HG02870 (cell line): ENCODE measurements around the gene FLYWCH2.
"Not testable (repeated sequence)": the region's sequence is repeated elsewhere in the genome, so short reads cannot be mapped to it uniquely, and the experiment has no call there.

Experiments used
- ATAC-seq: cut with Tn5 transposase; IDR thresholded peaks from one replicate; pipeline ENCODE4 v1.9.1; 2021; ENCODE audit warnings: mild to moderate bottlenecking, moderate library complexity; ENCODE audit not compliant: unreplicated experiment

Gene FLYWCH2

GRCh38 chr16:2912330-2913199 lies 29.6 kb downstream of the FLYWCH2 start:
- ATAC-seq, result peak; percentile 20

GRCh38 chr16:2913603-2914002 lies 30.6 kb downstream of the FLYWCH2 start:
- ATAC-seq, result no peak

DNA sequence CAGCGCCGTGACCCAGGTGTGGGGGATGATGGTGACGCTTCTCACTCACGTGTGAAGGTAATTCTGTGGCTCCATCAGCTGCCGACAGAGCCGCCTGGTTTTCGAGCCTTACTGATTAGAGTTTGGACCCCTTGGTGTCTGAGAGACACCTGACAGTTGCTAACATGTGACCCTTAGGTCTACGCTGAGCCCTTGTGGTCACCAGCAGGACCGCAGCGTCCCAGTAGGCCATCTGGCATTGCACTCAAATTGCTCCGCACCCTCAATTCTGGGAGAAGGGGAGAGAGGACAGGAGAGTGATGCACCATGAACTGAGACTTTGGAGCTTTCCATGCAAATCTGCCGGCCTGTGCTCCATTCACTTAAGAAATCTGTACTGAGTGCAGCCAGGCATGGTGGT lies 31.2 kb downstream of the FLYWCH2 start:
- no peak for ATAC-seq

- no peak for ATAC-seq
These were observed 32.3 kb downstream of the FLYWCH2 start for GRCh38 chr16:2915196-2915929.

GRCh38 chr16:2919511-2920255 lies 36.7 kb downstream of the FLYWCH2 start:
- ATAC-seq, result no peak

DNA sequence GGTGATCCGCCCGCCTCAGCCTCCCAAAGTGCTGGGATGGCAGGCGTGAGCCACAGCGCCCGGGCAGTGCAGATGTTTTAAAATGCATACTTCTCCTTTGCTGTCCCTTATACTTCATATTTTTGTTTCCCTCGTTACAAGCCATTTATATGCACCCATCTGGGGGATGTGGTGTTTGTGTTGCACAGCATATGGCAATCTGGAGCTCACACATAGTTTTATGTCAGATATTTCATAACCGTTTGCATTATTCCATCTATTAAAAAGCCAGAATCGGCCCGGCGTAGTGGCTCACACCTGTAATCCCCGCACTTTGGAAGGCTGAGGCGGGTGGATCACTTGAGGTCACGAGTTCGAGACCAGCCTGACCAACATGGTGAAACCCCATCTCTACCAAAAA lies 40.5 kb downstream of the FLYWCH2 start:
- ATAC-seq, result no peak

- no peak for ATAC-seq
These were observed 42.1 kb downstream of the FLYWCH2 start for GRCh38 chr16:2924901-2925755.

DNA sequence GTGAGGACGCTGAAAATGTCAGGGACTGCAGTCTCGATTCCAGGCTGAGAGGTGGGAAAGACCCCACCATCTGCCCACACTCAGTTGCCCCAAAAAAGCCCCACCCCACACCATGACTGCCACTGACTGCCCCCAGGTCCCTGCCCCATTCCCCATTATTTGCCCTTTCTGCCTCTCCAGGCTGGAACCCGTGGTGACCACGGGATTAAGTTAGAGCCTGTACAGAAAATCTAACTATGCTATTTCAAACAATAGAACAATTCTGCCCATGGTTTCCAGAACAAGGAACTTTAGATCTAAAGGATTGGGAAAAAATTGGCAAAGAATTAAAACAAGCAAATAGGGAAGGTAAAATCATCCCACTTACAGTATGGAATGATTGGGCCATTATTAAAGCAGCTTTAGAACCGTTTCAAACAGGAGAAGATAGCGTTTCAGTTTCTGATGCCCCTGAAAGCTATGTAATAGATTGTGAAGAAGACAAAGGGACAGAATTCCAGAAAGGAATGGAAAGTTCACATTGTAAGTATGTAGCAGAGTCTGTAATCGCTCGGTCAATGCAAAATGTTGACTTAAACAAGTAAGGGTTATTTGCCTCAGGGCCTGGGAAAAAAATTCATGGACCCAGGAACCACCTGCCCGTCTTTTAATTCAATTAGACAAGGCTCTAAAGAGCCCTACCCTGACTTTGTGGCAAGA lies 43.1 kb downstream of the FLYWCH2 start:
- no peak for ATAC-seq

GRCh38 chr16:2926650-2926999 lies 43.6 kb downstream of the FLYWCH2 start:
- ATAC-seq, result no peak

- no peak for ATAC-seq
These were observed 44.1 kb downstream of the FLYWCH2 start for GRCh38 chr16:2927010-2927646.

DNA sequence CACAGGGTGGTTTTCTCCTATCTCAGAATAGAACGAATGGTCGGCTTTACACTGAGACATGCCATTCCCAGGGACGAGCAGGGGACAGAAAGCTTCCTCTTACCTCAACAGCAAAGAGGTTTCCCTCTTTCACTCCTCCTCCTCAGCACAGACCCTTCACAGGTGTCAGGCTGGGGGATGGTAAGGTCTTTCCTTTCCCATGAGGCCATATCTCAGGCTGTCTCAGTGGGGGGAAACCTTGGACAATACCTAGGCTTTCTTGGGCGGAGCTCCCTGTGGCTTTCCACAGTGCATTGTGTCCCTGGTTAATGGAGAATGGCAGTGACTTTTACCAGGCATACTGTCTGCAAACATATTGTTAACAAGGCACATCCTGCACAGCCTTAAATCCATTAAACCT lies 45.1 kb downstream of the FLYWCH2 start:
- ATAC-seq, result not testable (repeated sequence)

- no peak for ATAC-seq
These were observed 45.8 kb downstream of the FLYWCH2 start for GRCh38 chr16:2928796-2929195.

GRCh38 chr16:2929693-2930092 lies 46.7 kb downstream of the FLYWCH2 start:
- no peak for ATAC-seq

- ATAC-seq, result no peak
These were observed 47.2 kb downstream of the FLYWCH2 start for GRCh38 chr16:2930236-2930635.

GRCh38 chr16:2931231-2931914 lies 48.4 kb downstream of the FLYWCH2 start:
- not testable (repeated sequence) for ATAC-seq

DNA sequence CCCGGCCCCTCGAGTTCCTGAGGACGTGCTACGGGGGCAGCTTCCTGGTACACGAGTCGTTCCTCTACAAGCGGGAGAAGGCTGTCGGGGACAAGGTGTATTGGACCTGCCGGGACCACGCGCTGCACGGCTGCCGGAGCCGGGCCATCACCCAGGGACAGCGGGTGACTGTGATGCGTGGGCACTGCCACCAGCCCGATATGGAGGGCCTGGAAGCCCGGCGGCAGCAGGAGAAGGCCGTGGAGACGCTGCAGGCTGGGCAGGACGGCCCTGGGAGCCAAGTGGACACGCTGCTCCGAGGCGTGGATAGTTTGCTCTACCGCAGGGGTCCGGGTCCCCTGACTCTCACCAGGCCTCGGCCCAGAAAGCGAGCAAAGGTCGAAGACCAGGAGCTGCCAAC lies 50.1 kb downstream of the FLYWCH2 start:
- ATAC-seq, result no peak

GRCh38 chr16:2933701-2934100 lies 50.7 kb downstream of the FLYWCH2 start:
- no peak for ATAC-seq

- no peak for ATAC-seq
These were observed 51.4 kb downstream of the FLYWCH2 start for GRCh38 chr16:2934450-2934849.

DNA sequence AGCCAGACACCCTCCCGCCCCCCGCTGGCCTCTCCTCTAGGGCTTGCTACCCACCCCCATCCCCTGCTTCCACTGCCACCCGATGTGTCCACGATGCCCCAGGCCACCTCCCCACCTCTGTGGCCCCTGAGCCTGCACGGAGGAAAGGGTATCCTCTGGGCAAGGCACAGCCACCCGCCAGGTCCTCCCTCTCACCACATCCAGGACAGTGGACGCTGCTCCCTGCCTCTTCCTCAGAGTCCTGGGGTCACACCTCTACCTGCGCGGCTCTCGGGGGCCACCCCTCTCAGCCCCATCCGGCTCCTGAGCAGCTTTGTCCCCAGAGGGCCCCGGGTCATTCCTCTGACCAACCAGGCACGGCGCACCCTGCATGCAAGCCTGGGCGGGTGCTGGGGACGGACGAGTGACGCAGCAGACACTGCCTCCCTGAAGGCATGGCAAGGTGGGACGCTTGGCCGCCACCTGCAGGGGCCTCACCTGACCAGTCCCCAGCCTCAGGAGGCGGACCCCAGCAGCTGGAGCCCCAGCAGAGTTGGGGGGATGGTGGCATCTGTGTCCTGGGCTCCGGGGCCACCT lies 53.5 kb downstream of the FLYWCH2 start:
- ATAC-seq, result no peak
